IPS-11a (cell line): ENCODE data around the gene ABCA2.
"Not testable (repeated sequence)": the region's sequence is repeated elsewhere in the genome, so short reads cannot be mapped to it uniquely, and the experiment has no call there.

ENCODE experiments used
- H3K4me3 ChIP-seq: one replicate; pipeline ENCODE4 v1.5.1; 2013; ENCODE audit warnings: low read depth, low read length, control low read depth

The ABCA2 gene

DNA sequence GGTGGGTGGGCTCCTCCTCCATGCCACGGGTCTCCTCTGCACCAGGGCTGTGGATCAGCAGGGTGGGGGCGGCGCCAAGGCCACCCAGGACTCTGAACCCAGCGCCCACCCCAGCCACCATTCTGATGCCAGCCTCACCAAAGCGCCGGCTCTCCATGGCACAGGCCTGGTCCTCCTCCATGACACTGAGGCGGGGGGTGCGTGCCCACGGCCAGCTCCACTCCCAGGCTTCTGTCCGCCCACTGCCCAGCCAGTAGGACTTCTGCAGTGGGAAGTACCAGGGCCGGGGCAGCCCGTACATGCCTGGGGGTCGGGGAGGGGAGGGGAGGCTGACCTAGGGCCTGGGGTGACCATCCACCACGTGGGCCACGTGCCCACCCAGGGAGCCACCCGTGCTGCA, 11.6 kb downstream of the ABCA2 start:
- H3K4me3 ChIP-seq = no peak overlapping the region

DNA sequence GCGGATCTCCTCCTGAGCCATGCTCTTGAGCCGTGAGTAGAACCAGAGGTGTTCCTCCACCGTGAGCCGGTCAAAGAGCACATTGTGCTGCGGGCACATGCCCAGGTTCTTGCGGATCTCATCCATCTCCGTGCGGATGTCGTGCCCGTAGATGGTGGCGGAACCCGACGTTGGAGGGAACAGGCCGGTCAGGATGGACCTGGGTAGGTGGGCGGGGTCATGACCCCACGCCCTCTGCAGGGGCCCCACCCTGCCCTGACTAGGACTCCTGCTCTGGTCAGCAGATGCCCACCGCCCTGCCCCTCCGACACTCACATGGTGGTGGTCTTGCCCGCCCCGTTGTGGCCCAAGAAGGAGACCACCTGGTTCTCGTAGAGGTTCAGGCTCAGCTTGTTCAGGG, 12.1 kb downstream of the ABCA2 start:
- no peak overlapping the region for H3K4me3 ChIP-seq

DNA sequence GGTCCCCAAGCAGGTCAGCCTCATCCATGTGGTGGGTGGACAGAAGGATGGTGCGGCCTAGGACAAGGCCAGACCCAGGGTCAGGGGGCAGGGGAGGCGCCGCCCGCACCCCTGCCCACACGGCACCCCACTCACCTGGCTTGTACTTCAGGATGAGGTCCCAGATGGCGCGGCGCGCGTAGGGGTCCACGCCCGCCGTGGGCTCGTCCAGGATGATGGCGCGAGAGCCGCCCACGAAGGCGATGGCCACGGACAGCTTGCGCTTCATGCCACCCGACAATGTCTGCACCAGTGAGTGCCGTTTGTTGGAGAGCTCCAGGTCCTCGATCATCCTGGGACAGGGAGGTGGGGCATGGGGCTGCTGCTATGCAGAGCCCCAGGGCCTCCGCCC, 12.5 kb downstream of the ABCA2 start:
- no peak overlapping the region for H3K4me3 ChIP-seq

DNA sequence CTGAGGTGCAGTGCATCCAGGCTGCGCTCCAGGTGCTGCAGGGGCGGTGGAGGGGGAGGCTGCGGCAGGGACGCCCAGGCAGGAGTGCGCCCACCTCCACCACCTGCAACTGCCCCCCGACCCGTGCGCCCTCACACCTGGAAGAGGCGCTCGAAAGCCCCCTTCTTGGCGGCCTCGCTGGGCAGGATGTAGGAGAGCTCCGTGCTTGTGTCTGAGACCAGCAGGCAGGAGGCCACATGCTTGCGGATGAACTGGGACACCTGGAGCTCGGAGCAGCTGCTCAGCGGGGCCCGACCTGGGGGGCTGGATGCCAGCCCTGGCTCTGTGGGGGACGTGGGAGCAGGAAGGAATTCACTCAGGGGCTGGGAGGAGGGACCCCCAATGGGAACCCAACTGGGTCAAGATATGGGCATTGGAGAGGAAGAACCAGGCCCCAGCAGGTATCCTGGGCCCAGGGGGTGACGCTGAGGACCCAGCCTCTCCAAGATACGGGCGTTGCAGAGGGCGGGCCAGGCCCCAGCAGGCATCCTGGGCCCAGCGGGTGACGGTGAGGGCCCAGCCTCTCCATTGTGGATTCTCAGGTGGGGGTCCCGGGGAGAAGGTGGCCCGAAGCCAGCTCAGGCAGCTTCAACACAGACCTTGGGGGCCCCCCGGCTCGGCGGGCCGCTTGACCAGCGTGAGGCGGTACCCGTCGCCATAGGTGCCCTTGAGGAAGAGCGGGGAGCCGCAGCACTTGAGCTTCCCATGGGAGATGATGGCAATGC, 13.1 kb downstream of the ABCA2 start:
- no peak overlapping the region for H3K4me3 ChIP-seq

DNA sequence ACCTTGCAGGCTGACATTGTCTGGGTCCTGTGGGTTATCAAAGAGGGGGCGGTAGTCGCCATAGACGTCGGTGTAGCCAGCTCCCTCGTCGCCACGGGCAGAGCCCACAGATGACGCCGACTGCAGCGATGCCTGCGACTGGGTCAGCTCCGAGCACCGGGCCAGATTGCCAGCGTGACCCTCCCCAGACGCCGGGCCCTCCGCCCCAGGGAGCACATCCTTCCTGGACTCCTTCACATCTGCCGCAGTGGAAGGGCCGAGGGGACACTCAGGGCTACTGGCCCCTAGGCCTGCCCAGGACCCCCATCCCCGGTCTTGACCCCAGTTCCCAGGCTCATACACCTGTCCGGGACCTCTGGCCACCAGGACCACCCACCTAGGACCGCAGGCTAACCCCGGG, 13.9 kb downstream of the ABCA2 start:
- no peak overlapping the region for H3K4me3 ChIP-seq

DNA sequence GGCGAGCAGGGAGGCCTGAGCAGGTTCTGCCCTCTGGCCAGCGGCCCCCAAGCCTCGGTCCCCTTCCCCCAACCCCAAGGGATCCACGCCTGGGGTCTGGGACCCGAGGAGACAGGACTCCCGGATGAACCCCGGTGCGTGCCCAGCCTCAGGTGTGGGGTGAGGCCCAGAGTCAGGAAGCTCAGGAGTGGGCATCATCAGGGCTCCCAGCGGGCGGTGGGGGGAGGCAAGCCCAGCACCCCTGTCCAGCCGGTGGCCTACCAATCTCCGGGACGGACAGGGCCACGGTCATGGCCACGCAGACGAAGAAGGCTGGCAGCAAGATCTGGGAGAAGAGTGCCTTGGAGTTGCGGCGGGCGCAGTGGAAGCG, 14.5 kb downstream of the ABCA2 start:
- H3K4me3 ChIP-seq = no peak overlapping the region

DNA sequence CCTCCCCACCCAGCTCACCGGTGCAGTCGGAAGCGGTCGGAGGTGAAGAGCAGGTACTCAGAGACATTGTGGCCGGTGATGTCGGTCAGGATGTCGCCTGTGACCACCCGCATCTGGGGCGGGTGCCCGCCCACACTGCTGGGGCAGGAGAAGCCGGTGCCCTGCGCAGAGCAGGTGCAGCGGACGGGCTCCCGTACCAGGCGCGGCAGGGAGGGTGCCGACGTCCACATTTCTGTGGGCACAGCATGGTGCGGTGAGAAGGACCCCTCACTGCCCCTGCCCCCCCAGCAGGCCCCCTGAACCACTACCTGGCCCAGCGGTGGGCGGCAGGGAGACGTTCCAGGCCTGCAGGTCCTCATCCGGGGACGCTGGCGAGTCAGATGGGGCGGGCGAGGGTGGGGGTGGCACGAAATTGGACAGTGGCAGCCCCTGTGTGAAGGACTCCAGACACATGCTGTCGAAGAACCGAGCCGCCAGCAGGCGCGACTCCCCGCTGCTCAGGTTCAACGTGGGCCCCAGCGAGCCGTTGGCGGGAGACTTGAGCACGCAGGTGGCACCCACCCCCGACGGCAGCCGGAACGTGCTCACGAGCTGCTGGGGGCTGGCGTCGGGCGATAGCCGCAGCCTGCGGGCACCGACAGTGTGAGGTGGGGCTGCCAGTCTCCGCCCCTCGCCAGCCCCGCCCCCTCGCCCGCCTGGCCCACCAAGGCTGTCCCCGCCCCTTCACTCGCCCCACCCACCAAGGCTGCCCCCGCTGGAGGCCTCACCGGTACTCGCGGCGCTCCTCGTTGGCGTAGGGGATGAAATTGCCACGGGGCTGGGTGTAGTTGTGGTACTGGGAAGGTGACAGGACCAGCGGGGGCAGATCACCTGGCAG, 15.1 kb downstream of the ABCA2 start:
- no peak overlapping the region for H3K4me3 ChIP-seq

DNA sequence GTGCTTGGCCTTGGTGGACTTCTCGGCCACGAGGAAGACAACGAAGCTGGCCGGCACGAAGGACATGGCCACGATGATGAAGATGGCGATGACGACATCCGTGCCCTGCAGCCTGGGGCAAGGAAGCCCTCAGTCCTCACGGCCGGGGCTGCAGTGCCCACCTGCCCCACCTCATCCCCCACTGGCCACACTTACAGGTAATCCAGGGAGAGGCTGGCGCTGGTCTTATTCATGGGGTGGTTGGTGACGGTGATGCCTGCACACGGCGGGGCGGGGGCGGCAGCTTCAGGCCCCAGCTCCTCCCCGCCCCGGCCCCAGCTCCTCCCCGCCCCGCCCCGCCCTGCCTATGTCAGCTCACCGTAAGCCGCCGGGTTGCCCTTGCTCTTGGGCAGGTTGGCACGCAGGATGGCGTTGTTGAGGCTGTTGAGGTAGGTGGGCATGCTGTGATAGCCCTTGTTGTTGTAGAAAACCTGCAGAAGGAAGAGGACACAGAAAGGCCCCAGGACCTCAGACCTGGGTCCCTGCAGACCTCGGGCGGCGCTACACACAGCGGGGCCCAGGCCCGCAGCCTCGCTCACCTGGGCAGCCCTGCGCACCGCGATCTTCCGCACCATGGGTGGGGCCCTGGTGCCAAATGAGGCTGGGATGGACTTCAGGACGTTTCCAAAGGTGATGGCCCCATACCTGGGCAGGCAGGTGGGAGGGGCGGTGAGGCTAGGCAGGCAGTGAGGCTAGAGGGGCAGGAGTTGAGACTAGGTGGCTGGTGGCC, 15.9 kb downstream of the ABCA2 start:
- no peak overlapping the region for H3K4me3 ChIP-seq

DNA sequence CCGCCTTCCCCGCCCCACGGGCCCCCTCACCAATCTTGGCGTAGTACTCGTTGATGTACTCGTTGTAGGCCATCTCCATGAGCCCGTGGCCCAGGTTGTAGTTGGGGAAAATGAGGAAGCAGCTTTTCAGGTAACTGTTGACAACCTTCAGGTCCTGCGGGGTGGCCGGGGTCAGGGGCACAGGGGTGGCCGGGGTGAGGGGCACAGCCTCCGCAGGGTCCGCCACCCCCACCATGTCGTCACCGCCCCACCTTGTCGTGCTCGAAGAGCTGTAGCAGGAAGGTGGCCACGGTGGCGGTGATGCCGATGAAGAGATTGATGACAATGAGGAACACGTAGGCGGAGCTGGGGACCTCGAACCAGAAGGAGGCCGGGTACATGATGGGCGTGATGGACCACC, 16.9 kb downstream of the ABCA2 start:
- H3K4me3 ChIP-seq = no peak overlapping the region

DNA sequence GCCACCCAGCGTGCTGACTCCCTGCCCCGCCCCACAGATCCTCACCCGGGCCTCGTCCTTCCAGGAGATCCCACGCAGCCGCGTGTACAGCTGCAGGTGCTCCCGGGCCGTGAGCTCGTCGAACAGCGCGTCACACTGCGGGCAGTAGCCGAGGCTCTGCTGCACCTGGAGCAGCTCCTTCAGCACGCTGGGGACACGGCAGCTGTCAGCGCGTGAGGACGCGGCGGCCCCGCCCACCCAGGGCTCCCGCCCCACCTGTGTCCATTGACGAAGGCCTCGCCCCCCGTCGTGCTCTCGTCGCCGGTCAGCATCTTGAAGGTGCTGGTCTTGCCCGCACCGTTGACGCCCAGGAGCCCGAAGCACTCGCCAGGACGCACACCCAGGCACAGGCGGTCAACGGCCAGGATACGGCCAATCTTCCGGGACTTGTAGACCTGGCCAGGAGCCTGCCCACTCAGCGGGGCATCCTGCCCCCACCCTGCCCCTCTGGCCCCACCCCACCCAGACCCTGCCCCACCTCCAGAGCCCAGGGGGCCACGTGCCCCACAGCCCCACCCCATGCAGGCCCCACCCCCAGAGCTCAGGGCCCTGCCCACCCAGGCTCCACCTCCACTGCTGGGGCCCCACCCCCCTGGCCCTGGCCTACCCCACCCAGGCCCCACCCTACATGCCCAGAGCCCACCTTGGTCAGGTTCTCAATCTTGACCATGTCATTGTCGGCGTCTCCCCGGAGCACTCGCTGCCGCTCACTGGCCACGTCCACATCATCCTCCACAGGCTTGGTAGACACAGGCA, 17.9 kb downstream of the ABCA2 start:
- no peak overlapping the region for H3K4me3 ChIP-seq

DNA sequence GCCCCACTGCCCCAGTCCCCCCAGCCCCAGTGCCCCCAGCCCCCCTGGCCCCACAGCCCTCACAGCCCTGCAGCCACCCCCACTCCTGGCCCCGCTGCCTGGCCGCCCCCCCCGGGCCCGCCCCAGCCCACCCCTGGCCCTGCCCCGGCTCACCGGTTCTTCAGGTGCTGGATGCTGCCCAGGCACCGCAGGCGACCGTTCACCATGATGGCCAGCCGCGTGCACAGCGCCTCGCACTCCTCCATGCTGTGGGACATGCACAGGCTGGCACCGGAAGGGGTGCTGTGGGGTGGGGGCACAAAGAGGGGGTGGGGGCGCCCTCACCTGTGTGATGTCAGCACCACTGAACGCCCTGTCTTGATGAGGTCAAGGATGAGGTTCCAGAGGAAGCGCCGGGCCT, 18.8 kb downstream of the ABCA2 start:
- no peak overlapping the region for H3K4me3 ChIP-seq

DNA sequence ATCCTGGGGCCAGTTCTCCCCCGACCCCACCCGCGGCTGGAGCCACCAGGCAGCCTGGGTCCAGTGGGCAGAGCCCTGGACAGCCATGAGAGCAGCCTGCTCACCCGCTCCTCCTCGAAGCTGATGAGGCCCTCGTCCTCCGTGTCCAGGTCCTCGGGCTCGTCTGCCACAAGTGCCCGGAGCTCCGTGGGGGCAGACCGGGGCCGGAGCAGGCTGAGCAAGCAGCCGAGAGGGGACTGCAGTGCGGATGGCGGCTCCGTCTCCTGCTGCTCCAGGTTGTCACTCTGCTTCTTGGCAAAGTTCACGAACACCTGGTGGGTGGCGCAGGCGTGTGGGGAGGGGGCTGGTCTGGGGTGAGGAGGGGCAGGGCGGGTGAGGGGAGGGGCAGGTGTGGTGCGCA, 19.7 kb downstream of the ABCA2 start:
- H3K4me3 ChIP-seq = no peak overlapping the region

DNA sequence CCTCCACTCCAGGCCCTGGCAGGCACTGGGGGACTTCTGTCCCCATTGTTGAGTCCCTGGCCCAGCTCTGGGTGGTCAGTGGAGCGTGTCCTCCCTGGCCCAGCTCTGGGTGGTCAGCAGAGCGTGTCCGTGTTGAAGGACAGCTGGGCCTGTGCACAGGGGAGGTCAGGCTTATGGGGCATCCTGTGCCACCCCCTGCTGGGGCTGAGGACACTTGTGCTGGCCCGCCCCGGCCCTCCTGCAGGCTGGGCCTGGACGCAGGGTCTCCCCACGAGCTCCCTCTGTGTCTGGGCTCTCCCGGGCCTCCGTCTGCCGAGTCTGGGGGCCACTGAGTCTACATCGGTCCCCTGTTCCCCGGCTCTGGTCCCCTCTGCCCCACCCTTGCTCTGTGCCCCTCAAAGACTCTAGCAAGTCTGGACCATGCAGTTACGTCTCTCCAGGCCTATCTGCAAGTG, 20.2 kb downstream of the ABCA2 start:
- no peak overlapping the region for H3K4me3 ChIP-seq

DNA sequence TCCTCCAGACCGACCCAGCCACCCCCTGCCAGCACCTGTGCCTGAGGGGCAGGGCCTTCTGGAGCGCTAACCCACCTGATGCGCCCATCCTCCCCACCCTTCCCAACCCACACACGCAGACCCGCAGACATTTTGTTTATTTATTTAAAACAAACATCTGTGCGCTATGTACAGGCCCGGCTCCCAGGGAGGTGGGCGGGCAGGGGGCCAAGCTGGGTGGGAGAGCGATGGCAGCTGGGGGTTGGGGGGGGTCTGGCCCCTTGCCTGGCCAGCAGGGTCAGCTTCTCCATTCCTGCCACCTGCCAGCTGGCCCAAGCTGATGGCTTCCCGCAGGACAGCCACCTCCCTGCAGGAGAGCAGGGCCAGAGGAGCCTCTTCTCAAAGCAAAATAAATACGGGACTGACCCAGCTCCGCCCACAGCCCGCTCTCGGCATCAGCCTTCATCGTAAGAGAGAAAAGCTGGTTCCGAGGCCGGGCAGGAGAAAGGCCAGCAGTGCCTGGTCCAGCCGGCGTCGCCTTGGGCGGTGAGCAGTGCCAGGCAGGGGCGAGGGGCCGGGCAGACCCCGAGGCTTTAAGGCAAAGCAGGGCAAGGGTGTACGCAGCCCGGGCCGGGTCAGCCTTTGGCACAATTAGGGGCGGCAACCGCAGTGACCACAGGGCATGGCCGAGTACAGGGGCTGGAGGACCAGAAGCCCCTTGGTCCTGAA, 20.8 kb downstream of the ABCA2 start:
- no peak overlapping the region for H3K4me3 ChIP-seq

DNA sequence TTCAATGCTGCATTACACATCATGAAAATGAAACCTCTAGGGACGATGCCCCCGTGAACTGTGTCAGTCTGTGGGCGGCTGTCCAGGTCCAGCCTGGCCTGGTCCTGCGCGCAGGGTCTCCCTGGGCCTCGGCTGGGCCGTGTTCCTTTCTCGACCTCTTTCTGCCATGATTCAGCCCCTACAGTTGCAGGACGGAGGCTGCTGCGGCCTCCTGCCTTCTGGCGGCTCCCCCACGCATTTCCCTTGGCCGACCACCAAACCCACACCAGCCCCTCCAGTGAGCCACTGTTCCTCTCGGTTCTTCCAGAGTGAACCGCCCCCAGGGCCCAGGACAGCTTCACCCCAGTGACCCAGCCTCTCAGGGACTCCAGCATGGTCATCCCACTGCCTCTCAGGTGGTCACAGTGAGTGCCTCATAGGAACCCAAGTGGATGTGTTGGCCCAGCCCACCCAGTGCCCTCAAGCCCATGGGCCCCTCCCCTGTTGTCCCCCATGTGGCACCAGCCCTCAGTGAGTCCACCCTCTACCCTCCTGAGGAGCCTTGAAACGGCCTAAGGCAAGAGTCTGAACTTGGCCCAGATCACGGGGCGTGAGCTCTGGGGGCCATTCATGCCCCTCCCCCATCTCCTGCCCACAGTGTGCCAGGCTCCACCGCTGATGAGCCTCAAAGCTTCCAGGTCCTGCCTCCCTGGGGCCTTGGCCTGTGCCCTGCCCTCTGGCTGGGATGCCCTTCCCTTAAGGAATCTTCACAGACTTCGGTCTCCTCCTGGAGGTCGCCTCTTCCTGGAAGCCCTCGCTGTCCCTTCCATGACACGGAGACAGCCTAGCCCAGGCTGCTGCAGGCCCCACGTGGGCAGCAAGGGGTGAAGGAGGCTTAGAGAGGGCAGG, 21.7 kb downstream of the ABCA2 start:
- no peak overlapping the region for H3K4me3 ChIP-seq

DNA sequence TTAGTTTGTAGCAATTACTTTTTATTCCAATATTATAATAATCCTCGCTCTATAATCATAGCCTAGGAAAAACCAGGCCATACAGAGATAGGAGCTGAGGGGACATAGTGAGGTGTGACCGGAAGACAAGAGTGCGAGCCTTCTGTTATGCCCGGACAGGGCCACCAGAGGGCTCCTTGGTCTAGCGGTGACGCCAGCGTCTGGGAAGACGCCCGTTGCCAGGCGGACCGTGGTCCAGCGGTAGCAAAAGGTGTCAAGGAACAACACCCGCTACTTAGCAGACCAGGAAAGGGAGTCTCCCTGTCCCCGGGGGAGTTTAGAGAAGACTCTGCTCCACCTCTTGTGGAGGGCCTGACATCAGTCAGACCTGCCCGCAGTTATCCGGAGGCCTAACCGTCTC, 23.8 kb downstream of the ABCA2 start:
- not testable (repeated sequence) for H3K4me3 ChIP-seq

DNA sequence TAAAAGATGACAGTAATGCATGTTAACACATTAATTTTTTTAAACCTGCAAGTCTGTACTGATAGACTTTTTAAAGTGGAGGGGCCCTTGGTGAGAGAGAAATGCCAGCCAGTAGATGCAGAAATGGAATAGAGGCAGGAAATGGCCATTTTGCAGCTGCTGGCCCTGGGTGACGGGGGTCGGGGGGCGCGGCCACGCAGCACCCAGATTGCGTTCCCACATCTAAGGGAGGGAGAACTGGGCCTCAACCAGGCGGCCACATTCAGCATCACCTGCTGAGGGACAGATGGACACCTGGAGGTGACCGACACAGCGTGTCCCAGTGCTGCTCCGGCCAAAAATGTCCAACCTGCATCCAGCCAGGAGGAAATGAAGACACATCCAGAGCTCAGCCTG, 25.4 kb downstream of the ABCA2 start:
- no peak overlapping the region for H3K4me3 ChIP-seq

DNA sequence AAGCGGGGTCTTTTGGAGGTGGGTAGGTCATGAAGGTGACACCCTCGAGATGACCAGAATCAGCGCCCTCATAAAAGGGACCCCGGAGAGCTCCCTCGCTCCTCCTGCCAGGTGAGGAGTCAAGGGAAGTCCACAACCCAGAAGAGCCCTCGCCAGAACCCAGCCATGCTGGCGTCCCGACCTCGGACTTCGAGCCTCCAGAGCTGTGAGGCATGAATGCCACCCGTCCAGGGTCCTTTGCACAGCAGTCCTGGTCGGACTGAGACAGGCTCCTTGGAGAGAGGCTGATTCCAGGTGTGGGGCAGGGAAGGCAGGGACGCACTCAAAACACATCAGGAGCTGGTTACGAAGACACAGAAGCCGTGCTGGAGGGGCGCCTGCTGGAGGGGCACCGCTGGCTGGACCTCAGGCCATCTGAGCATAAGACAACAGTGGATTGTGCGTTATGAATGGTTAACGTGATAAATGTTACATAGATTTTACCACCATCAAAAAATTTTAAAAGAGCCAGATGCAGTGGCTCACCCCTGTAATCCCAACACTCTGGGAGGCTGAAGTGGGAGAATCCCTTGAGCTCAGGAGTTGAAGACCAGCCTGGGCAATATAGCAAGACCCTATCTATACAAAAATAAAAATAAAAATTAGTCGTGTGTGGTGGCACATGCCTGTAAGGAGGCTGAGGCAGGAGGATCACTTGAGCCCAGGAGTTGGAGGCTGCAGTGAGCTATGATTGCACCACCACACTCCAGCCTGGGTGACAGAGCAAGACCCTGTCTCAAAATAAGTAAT, 26.0 kb downstream of the ABCA2 start:
- H3K4me3 ChIP-seq = no peak overlapping the region
